Stimulated activated CD8-positive, alpha-beta memory T cell treated with anti-CD3 and anti-CD28 coated beads, Interleukin-12 subunit alpha, Interleukin-12 subunit beta, amount 100 ng/mL, for 1 hour (primary cell): ENCODE results near the gene TMEM169.

Experiments
- DNase-seq: peaks from one replicate; pipeline ENCODE4 v3.0.0-alpha.2; 2020; ENCODE audit warnings: low read depth

The TMEM169 gene

GRCh38 chr2:216081487-216082116 lies at the start of gene TMEM169, which contains the start of gene PECR:
Gene TMEM169 (plus strand): TSS chr2:216081919. CDS start chr2:216095964, 14,045 bp downstream.
Gene PECR (minus strand): TSS chr2:216081809. CDS start chr2:216081741, 68 bp downstream.
- peak; percentile 47 for DNase-seq

GRCh38 chr2:216031960-216032689 lies 49.6 kb upstream of the TMEM169 start:
- DNase-seq = no peak

GRCh38 chr2:216033403-216033802 lies 48.3 kb upstream of the TMEM169 start:
- no peak for DNase-seq

- DNase-seq = peak; percentile 62
Measured at GRCh38 chr2:216034065-216034464, 47.7 kb upstream of the TMEM169 start.

GRCh38 chr2:216039918-216040317 lies 41.8 kb upstream of the TMEM169 start:
- DNase-seq = no peak

- DNase-seq = no peak
Measured at GRCh38 chr2:216041438-216041837, 40.3 kb upstream of the TMEM169 start.

- DNase-seq = no peak
Measured at GRCh38 chr2:216043949-216044348, 37.8 kb upstream of the TMEM169 start.

- DNase-seq = no peak
Measured at GRCh38 chr2:216044883-216045486, 36.7 kb upstream of the TMEM169 start.

GRCh38 chr2:216047397-216047796 lies 34.3 kb upstream of the TMEM169 start:
- DNase-seq = no peak

GRCh38 chr2:216049452-216049851 lies 32.3 kb upstream of the TMEM169 start:
- no peak for DNase-seq

GRCh38 chr2:216051350-216051749 lies 30.4 kb upstream of the TMEM169 start:
- no peak for DNase-seq

GRCh38 chr2:216052420-216052819 lies 29.3 kb upstream of the TMEM169 start:
- DNase-seq = no peak

GRCh38 chr2:216055680-216056079 lies 26.0 kb upstream of the TMEM169 start:
- DNase-seq = no peak

- no peak for DNase-seq
Measured at GRCh38 chr2:216056739-216057138, 25.0 kb upstream of the TMEM169 start.

- peak; percentile 14 for DNase-seq
Measured at GRCh38 chr2:216057688-216058193, 24.0 kb upstream of the TMEM169 start.

- no peak for DNase-seq
Measured at GRCh38 chr2:216059233-216059834, 22.4 kb upstream of the TMEM169 start.

GRCh38 chr2:216064014-216064630 lies 17.6 kb upstream of the TMEM169 start:
- no peak for DNase-seq

- DNase-seq = no peak
Measured at GRCh38 chr2:216064665-216065064, 17.1 kb upstream of the TMEM169 start.

- DNase-seq = no peak
Measured at GRCh38 chr2:216066230-216066629, 15.5 kb upstream of the TMEM169 start.

GRCh38 chr2:216069028-216069427 lies 12.7 kb upstream of the TMEM169 start:
- DNase-seq = no peak

GRCh38 chr2:216070195-216070594 lies 11.5 kb upstream of the TMEM169 start:
- no peak for DNase-seq
